ENCODE data around the gene PIGR.

DNA sequence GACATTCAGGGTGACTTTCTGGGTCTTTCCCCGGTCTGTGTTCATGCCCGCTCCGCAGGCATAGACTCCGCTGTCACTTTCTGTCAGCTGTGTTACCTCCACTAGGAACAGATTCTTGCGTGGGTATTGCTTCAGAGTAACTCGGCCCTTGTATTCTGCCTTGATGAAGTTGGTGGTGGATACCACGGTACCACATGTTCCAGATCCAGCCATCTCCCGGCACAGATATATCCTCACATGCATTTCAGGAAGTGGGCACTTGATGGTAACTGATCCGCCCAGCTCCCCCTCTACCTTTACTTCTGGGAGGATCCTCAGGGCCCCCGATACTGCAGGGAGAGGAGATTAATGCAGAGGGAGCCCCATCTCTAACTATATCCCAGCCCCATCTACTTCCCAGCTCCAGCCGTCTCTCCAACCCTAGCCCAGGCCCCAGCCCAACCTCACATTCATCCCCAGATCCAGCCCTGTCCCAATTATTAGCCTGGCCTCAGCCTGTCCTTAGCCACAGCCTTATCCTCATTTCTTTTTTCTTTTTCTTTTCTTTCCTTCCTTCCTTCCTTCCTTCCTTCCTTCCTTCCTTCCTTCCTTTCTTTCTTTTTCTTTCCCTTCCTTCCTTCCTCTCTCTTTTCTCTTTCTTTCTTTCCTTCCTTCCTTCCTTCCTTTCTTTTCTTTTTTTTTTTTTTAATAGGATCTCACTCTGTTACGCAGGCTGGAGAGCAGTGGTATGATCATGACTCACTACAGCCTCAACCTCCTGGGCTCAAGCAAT is 32.3 kb downstream of the PIGR start:
- no peak for TF ChIP-seq GATA3 (IDR thresholded peaks at IDR 0.05; ENCODE audit: low read depth, low read length)
- no peak for TF ChIP-seq GATA2 (IDR thresholded peaks at IDR 0.05; ENCODE audit: low read depth, low read length)
